Osteoblast (primary cell): ENCODE results near the gene RSPO3. TPM values are rescaled to one million over a fixed set of nuclear protein-coding genes. Genes with fewer than 3 reads are reported as not detected.

Source experiments
- DNase-seq: peaks from one replicate; pipeline ENCODE4 v3.0.0; 2011; ENCODE audit warnings: low spot score, mixed read lengths; ENCODE audit not compliant: insufficient read length; ENCODE audit errors: missing footprints
- H2AFZ ChIP-seq: 2 replicates; pipeline ENCODE4 v1.6.0; 2011; ENCODE audit warnings: mild to moderate bottlenecking, low read length
- H3K27ac ChIP-seq: 2 replicates; pipeline ENCODE4 v1.5.1; 2011; ENCODE audit warnings: mild to moderate bottlenecking, low read depth, low read length, moderate library complexity
- H3K27me3 ChIP-seq: 2 replicates; pipeline ENCODE4 v1.6.0; 2012; ENCODE audit warnings: mild to moderate bottlenecking, control low read depth, inconsistent platforms, low read length, moderate library complexity; ENCODE audit not compliant: insufficient read depth
- H3K36me3 ChIP-seq: 2 replicates; pipeline ENCODE4 v1.5.1; 2011; ENCODE audit warnings: mild to moderate bottlenecking, low read length, control low read depth, moderate library complexity; ENCODE audit not compliant: insufficient read depth
- H3K4me1 ChIP-seq: 2 replicates; pipeline ENCODE4 v1.5.1; 2011; ENCODE audit warnings: mild to moderate bottlenecking, low read length, control low read depth, moderate library complexity; ENCODE audit not compliant: insufficient read depth
- H3K4me2 ChIP-seq: 2 replicates; pipeline ENCODE4 v1.6.0; 2011; ENCODE audit warnings: mild to moderate bottlenecking, low read length; ENCODE audit not compliant: insufficient read depth
- H3K4me3 ChIP-seq: fragments of 200-600 bp; sonication (generic); 3 replicates; pipeline ENCODE4 v1.5.1; 2012; ENCODE audit warnings: mild to moderate bottlenecking, low read length, inconsistent platforms; ENCODE audit not compliant: insufficient read depth
- H3K79me2 ChIP-seq: 2 replicates; pipeline ENCODE4 v1.6.0; 2012; ENCODE audit warnings: mild to moderate bottlenecking, low read length, control low read depth, inconsistent platforms; ENCODE audit not compliant: insufficient read depth
- H3K9me3 ChIP-seq: 2 replicates; pipeline ENCODE4 v1.5.1; 2011; ENCODE audit warnings: low read depth, low read length, control low read depth
- H4K20me1 ChIP-seq: 2 replicates; pipeline ENCODE4 v1.6.0; 2012; ENCODE audit warnings: mild to moderate bottlenecking, low read length, control low read depth; ENCODE audit not compliant: insufficient read depth
- total RNA-seq: library from RNA; depleted of rRNA; stranded (reverse); fragments of >200 nt; gene quantifications from 2 replicates; pipeline ENCODE4 v1.2.3, GENCODE V29; 2012
- TF ChIP-seq, protein P1 (sequence below): IDR thresholded peaks from 2 replicates; pipeline ENCODE4 v1.5.1; 2011; ENCODE audit warnings: mild to moderate bottlenecking, low read depth, low read length, moderate library complexity; ENCODE audit errors: extremely low read depth

The RSPO3 gene
- total RNA-seq, 1 donor = 1.8 TPM

- DNase-seq = peak; percentile 44
Measured at GRCh38 chr6:127100510-127101140, 17.8 kb upstream of the RSPO3 start.

DNA sequence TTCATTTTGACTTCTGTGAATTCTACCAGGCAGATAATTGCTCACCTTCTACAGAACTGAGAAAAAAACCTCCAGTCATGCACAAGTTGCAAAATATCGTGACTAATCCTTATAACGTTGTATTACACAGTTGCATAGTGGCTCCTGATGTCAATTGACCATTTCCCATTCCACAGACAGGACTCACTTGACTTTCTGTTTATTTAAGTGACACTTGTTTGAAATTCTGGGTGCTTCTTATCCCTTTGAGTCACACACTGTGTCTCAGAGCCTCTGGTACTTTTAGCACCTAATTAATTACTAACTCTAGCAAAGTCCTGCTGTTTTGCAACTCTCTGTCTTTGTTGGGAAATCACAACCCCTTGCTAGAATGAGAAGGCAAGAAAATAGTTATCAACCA is 16.2 kb upstream of the RSPO3 start:
- no peaks in the 10 kb centered on the region for H3K9me3 ChIP-seq
- peak overlapping the region; percentile 49 for H3K27ac ChIP-seq
- no peak overlapping the region for H3K4me2 ChIP-seq
- no peak overlapping the region for H2AFZ ChIP-seq
- DNase-seq = peak; percentile 49
- no peaks in the 10 kb centered on the region for H3K27me3 ChIP-seq
- H3K36me3 ChIP-seq = no peaks in the 10 kb centered on the region
- H3K79me2 ChIP-seq = no peaks in the 10 kb centered on the region
- TF ChIP-seq, protein P1, sequence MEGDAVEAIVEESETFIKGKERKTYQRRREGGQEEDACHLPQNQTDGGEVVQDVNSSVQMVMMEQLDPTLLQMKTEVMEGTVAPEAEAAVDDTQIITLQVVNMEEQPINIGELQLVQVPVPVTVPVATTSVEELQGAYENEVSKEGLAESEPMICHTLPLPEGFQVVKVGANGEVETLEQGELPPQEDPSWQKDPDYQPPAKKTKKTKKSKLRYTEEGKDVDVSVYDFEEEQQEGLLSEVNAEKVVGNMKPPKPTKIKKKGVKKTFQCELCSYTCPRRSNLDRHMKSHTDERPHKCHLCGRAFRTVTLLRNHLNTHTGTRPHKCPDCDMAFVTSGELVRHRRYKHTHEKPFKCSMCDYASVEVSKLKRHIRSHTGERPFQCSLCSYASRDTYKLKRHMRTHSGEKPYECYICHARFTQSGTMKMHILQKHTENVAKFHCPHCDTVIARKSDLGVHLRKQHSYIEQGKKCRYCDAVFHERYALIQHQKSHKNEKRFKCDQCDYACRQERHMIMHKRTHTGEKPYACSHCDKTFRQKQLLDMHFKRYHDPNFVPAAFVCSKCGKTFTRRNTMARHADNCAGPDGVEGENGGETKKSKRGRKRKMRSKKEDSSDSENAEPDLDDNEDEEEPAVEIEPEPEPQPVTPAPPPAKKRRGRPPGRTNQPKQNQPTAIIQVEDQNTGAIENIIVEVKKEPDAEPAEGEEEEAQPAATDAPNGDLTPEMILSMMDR = no peak
- peaks cover 12% of the 10 kb centered on the region for H3K4me1 ChIP-seq
- H3K4me3 ChIP-seq = no peak overlapping the region
- H4K20me1 ChIP-seq = no peaks in the 10 kb centered on the region

More at GRCh38 chr6:127100510-127101140, 17.8 kb upstream of the RSPO3 start:
- H3K4me2 ChIP-seq = no peak overlapping the region
- H3K4me3 ChIP-seq = no peak overlapping the region
- H3K27ac ChIP-seq = no peak overlapping the region
- no peaks in the 10 kb centered on the region for H3K27me3 ChIP-seq
- H2AFZ ChIP-seq = no peak overlapping the region
- H3K36me3 ChIP-seq = no peaks in the 10 kb centered on the region
- no peaks in the 10 kb centered on the region for H3K9me3 ChIP-seq
- TF ChIP-seq, protein P1 = peak; percentile 53
- H3K79me2 ChIP-seq = no peaks in the 10 kb centered on the region
- H4K20me1 ChIP-seq = no peaks in the 10 kb centered on the region
- peaks cover 12% of the 10 kb centered on the region for H3K4me1 ChIP-seq

GRCh38 chr6:127102859-127103258 is 15.6 kb upstream of the RSPO3 start:
- Histone ChIP-seq H4K20me1 (no peaks in the 10 kb centered on the region), H3K4me3 (no peak overlapping the region), H3K27ac (peak overlapping the region; percentile 37), H2AFZ (no peak overlapping the region), H3K27me3 (no peaks in the 10 kb centered on the region), H3K4me2 (no peak overlapping the region), H3K9me3 (no peaks in the 10 kb centered on the region), H3K36me3 (no peaks in the 10 kb centered on the region), H3K4me1 (peaks cover 12% of the 10 kb centered on the region), H3K79me2 (no peaks in the 10 kb centered on the region)
- TF ChIP-seq, protein P1 = no peak
- no peak for DNase-seq

- TF ChIP-seq, protein P1 = no peak
- no peaks in the 10 kb centered on the region for H4K20me1 ChIP-seq
- H3K4me3 ChIP-seq = no peak overlapping the region
- no peaks in the 10 kb centered on the region for H3K36me3 ChIP-seq
- DNase-seq = no peak
- no peaks in the 10 kb centered on the region for H3K9me3 ChIP-seq
- peaks cover 12% of the 10 kb centered on the region for H3K4me1 ChIP-seq
- no peak overlapping the region for H3K4me2 ChIP-seq
- no peak overlapping the region for H3K27ac ChIP-seq
- no peaks in the 10 kb centered on the region for H3K79me2 ChIP-seq
- H3K27me3 ChIP-seq = no peaks in the 10 kb centered on the region
- no peak overlapping the region for H2AFZ ChIP-seq
Measured at GRCh38 chr6:127103482-127103881, 15.0 kb upstream of the RSPO3 start.
